Prostate gland (tissue), 2 donors: Measurements from ENCODE around the gene GCLM. TPM values are rescaled to one million over a fixed set of nuclear protein-coding genes. Genes with fewer than 3 reads are reported as not detected.

Experiments used
- DNase-seq: peaks from one replicate; pipeline ENCODE4 v3.0.0-alpha.2; 2019; ENCODE audit warnings: low spot score
- H3K27ac ChIP-seq, 2 donors: fragments of 200-600 bp; sonication (generic); 2 replicates each; pipeline ENCODE4 v1.5.1; 2017 to 2019
- H3K27me3 ChIP-seq: fragments of 200-600 bp; sonication (generic); replicated peaks from 2 replicates; pipeline ENCODE4 v1.5.1; 2019; ENCODE audit not compliant: insufficient read depth
- H3K36me3 ChIP-seq, 2 donors: fragments of 200-600 bp; sonication (generic); 1 replicate in 1 of 2; 2 replicates in 1 of 2; pipeline versions ENCODE4 v1.5.1 to v1.8.1; 2017 to 2019
- H3K4me1 ChIP-seq: fragments of 200-600 bp; sonication (generic); replicated peaks from 2 replicates; pipeline ENCODE4 v1.5.1; 2019
- H3K4me3 ChIP-seq, 2 donors: fragments of 200-600 bp; sonication (generic); 2 replicates each; pipeline ENCODE4 v1.5.1; 2017 to 2019
- H3K9me3 ChIP-seq: fragments of 200-600 bp; sonication (generic); 2 replicates; pipeline ENCODE4 v1.5.1; 2017
- CTCF ChIP-seq, 4 experiments: fragments of 200-600 bp in 2 of 4; fragments of 450-650 bp in 2 of 4; sonication (generic) in 2 of 4; IDR thresholded peaks; 1 replicate in 3 of 4; 2 replicates in 1 of 4; pipeline ENCODE4 v1.5.1; 2016 to 2019; ENCODE audit warnings: antibody characterized with exemption in 4 of 4, mild to moderate bottlenecking in 2 of 4, moderate library complexity in 2 of 4
- POLR2A ChIP-seq: fragments of 450-650 bp; IDR thresholded peaks from one replicate; pipeline ENCODE4 v1.6.1; 2016; ENCODE audit warnings: antibody characterized with exemption, mild to moderate bottlenecking
- POLR2AphosphoS5 ChIP-seq: sonication (generic); formaldehyde crosslinking; IDR thresholded peaks from one replicate; pipeline ENCODE4 v1.6.1; 2017; ENCODE audit warnings: antibody characterized with exemption
- WGBS: methylation state at CpG from one replicate; pipeline ENCODE4 v1.1.5; 2018; 5-methylcytosine and 5-hydroxymethylcytosine counted together
- intact Hi-C: fragments of 100-400 bp; cut with DNase I; formaldehyde crosslinking; loops from one replicate; pipeline ENCODE4 v1.14.2; 2022
- total RNA-seq, 2 donors: library from RNA; depleted of rRNA; stranded (reverse); fragments of >200 nt; gene quantifications; one replicate each; pipeline ENCODE4 v1.1.0, GENCODE V29; 2016

GCLM gene
- total RNA-seq, 2 donors from 2014 or later: 6.5 to 14.1 TPM

- intact Hi-C loops: no loop called here
- H3K9me3 ChIP-seq: no peaks in the 10 kb centered on the region
- no peak for DNase-seq
- no peak overlapping the region for H3K4me3 ChIP-seq
- 96% methylated on average over 1 of the region's 1 CpG for WGBS
- no peak overlapping the region for H3K27ac ChIP-seq
- no peaks in the 10 kb centered on the region for H3K36me3 ChIP-seq
- no peaks in the 10 kb centered on the region for H3K27me3 ChIP-seq
- TF ChIP-seq POLR2A (no peak), CTCF (IDR thresholded peaks at IDR 0.05) (no peak), POLR2AphosphoS5 (no peak)
- no peaks in the 10 kb centered on the region for H3K4me1 ChIP-seq
These were observed 4.2 kb downstream of the GCLM start for GRCh38 chr1:93905051-93905450.

- no peak for TF ChIP-seq POLR2AphosphoS5
- no peak for TF ChIP-seq POLR2A
- TF ChIP-seq CTCF (IDR thresholded peaks at IDR 0.05): no peak
- Histone ChIP-seq H3K9me3 (no peaks in the 10 kb centered on the region), H3K4me1 (no peaks in the 10 kb centered on the region), H3K27ac (no peak overlapping the region), H3K4me3 (no peak overlapping the region), H3K36me3 (no peaks in the 10 kb centered on the region), H3K27me3 (no peaks in the 10 kb centered on the region)
- 56% methylated on average over 2 of the region's 2 CpGs for WGBS
- intact Hi-C loops: no loop called here
- no peak for DNase-seq
These were observed 5.0 kb downstream of the GCLM start for GRCh38 chr1:93904228-93904627.

GRCh38 chr1:93900723-93901504 is 8.3 kb downstream of the GCLM start:
- intact Hi-C loops: no loop called here
- 95% methylated on average over 3 of the region's 3 CpGs for WGBS
- H3K27ac ChIP-seq: no peak overlapping the region
- H3K9me3 ChIP-seq: no peaks in the 10 kb centered on the region
- no peaks in the 10 kb centered on the region for H3K27me3 ChIP-seq
- H3K4me3 ChIP-seq: no peak overlapping the region
- no peaks in the 10 kb centered on the region for H3K4me1 ChIP-seq
- DNase-seq: no peak
- TF ChIP-seq POLR2AphosphoS5 (no peak), POLR2A (no peak), CTCF (IDR thresholded peaks at IDR 0.05) (no peak)
- peaks cover 0 to 3% of the 10 kb centered on the region in 2 donors for H3K36me3 ChIP-seq

GRCh38 chr1:93899543-93900207 is 9.6 kb downstream of the GCLM start:
- intact Hi-C loops: no loop called here
- no peak overlapping the region for H3K27ac ChIP-seq
- WGBS: 81% methylated on average over 3 of the region's 3 CpGs
- no peaks in the 10 kb centered on the region for H3K27me3 ChIP-seq
- H3K4me1 ChIP-seq: no peaks in the 10 kb centered on the region
- no peaks in the 10 kb centered on the region for H3K9me3 ChIP-seq
- peaks cover 0 to 3% of the 10 kb centered on the region in 2 donors for H3K36me3 ChIP-seq
- no peak overlapping the region for H3K4me3 ChIP-seq
- no peak for TF ChIP-seq CTCF (IDR thresholded peaks at IDR 0.05)
- no peak for TF ChIP-seq POLR2A
- no peak for TF ChIP-seq POLR2AphosphoS5
- no peak for DNase-seq

- DNase-seq: no peak
- no peak overlapping the region for H3K27ac ChIP-seq
- no peaks in the 10 kb centered on the region for H3K4me1 ChIP-seq
- H3K27me3 ChIP-seq: no peaks in the 10 kb centered on the region
- no peaks in the 10 kb centered on the region for H3K36me3 ChIP-seq
- 71% methylated on average over 6 of the region's 6 CpGs for WGBS
- no peaks in the 10 kb centered on the region for H3K9me3 ChIP-seq
- H3K4me3 ChIP-seq: no peak overlapping the region
- intact Hi-C loops: no loop called here
- TF ChIP-seq POLR2AphosphoS5: no peak
- TF ChIP-seq CTCF (IDR thresholded peaks at IDR 0.05): no peak
- TF ChIP-seq POLR2A: no peak
These were observed 20.3 kb downstream of the GCLM start for GRCh38 chr1:93888900-93889299.
